ENCODE results near the gene TMEM184C. TPM values are rescaled to one million over a fixed set of nuclear protein-coding genes. Genes with fewer than 3 reads are reported as not detected.

Gene TMEM184C
- total RNA-seq, 4 donors from 2014 or later: 15.4 to 22.1 (median 16.6) TPM

GRCh38 chr4:147578051-147578476 is 39.1 kb upstream of the TMEM184C start:
- H3K9me3 ChIP-seq: no peaks in the 10 kb centered on the region

GRCh38 chr4:147578593-147578992 is 38.6 kb upstream of the TMEM184C start:
- Histone ChIP-seq H3K36me3 (no peaks in the 10 kb centered on the region), H3K4me1 (no peaks in the 10 kb centered on the region), H3K4me3 (no peak overlapping the region), H3K27ac (replicated peaks in 1 of 4) (no peak overlapping the region), H3K27me3 (no peaks in the 10 kb centered on the region), H3K9me3 (no peaks in the 10 kb centered on the region)
- DNase-seq (ENCODE audit: extremely low spot score): no peak
- TF ChIP-seq EP300 (IDR thresholded peaks at IDR 0.05) (no peak), CTCF (IDR thresholded peaks at IDR 0.05) (no peak), POLR2AphosphoS5 (IDR thresholded peaks at IDR 0.05) (no peak), POLR2A (IDR thresholded peaks at IDR 0.05; ENCODE audit: low read depth) (no peak)
- WGBS: 86% methylated on average over 3 of the region's 3 CpGs
- intact Hi-C loops (cut with DNase I): no loop called here

More at GRCh38 chr4:147578051-147578476, 39.1 kb upstream of the TMEM184C start:
- no peaks in the 10 kb centered on the region for H3K4me1 ChIP-seq
- H3K27ac ChIP-seq (replicated peaks in 1 of 4): no peak overlapping the region
- intact Hi-C loops (cut with DNase I): no loop called here
- 85% methylated on average over 6 of the region's 6 CpGs for WGBS
- no peak overlapping the region for H3K4me3 ChIP-seq
- TF ChIP-seq POLR2AphosphoS5 (IDR thresholded peaks at IDR 0.05) (no peak), EP300 (IDR thresholded peaks at IDR 0.05) (no peak), POLR2A (IDR thresholded peaks at IDR 0.05; ENCODE audit: low read depth) (no peak), CTCF (IDR thresholded peaks at IDR 0.05) (no peak)
- no peak for DNase-seq (ENCODE audit: extremely low spot score)
- no peaks in the 10 kb centered on the region for H3K27me3 ChIP-seq
- H3K36me3 ChIP-seq: no peaks in the 10 kb centered on the region

GRCh38 chr4:147580396-147580795 is 36.8 kb upstream of the TMEM184C start:
- intact Hi-C loops (cut with DNase I): loop anchor here (10.0 kb wide), 1 partner anchor 416 kb away; no protein-coding TSS in a partner anchor
- Histone ChIP-seq H3K36me3 (no peaks in the 10 kb centered on the region), H3K27ac (replicated peaks in 1 of 4) (no peak overlapping the region), H3K27me3 (no peaks in the 10 kb centered on the region), H3K9me3 (peaks cover 0 to 6% (median 0%) of the 10 kb centered on the region in 4 donors), H3K4me3 (no peak overlapping the region), H3K4me1 (no peaks in the 10 kb centered on the region)
- DNase-seq (ENCODE audit: extremely low spot score): peak; percentile 26
- 38% methylated on average over 1 of the region's 1 CpG for WGBS
- TF ChIP-seq EP300 (IDR thresholded peaks at IDR 0.05): no peak
- TF ChIP-seq CTCF (IDR thresholded peaks at IDR 0.05): no peak
- no peak for TF ChIP-seq POLR2AphosphoS5 (IDR thresholded peaks at IDR 0.05)
- no peak for TF ChIP-seq POLR2A (IDR thresholded peaks at IDR 0.05; ENCODE audit: low read depth)

GRCh38 chr4:147581606-147582350 is 35.4 kb upstream of the TMEM184C start:
- WGBS: 73% methylated on average over 6 of the region's 6 CpGs
- Histone ChIP-seq H3K36me3 (no peaks in the 10 kb centered on the region), H3K9me3 (peaks cover 0 to 6% (median 0%) of the 10 kb centered on the region in 4 donors), H3K4me3 (no peak overlapping the region), H3K27ac (replicated peaks in 1 of 4) (no peak overlapping the region), H3K4me1 (no peaks in the 10 kb centered on the region), H3K27me3 (no peaks in the 10 kb centered on the region)
- TF ChIP-seq POLR2A (IDR thresholded peaks at IDR 0.05; ENCODE audit: low read depth): no peak
- no peak for TF ChIP-seq CTCF (IDR thresholded peaks at IDR 0.05)
- no peak for TF ChIP-seq POLR2AphosphoS5 (IDR thresholded peaks at IDR 0.05)
- TF ChIP-seq EP300 (IDR thresholded peaks at IDR 0.05): no peak
- peak; percentile 72 for DNase-seq (ENCODE audit: extremely low spot score)
- intact Hi-C loops (cut with DNase I): loop anchor here (10.0 kb wide), 1 partner anchor 417 kb away; no protein-coding TSS in a partner anchor

Measured in esophagus muscularis mucosa (tissue), 4 donors.